Endodermal cell (in vitro differentiated cells): ENCODE data around the gene CDADC1. TPM values are rescaled to one million over a fixed set of nuclear protein-coding genes. Genes with fewer than 3 reads are reported as not detected.

Source experiments
- DNase-seq: peaks from one replicate; pipeline ENCODE4 v3.0.0-alpha.2; 2017
- H3K27ac ChIP-seq: 2 replicates; pipeline ENCODE4 v1.5.1; 2013; ENCODE audit warnings: mild to moderate bottlenecking, low read depth, low read length, moderate library complexity
- H3K27me3 ChIP-seq: 2 replicates; pipeline ENCODE4 v1.6.1; 2013; ENCODE audit warnings: mild to moderate bottlenecking, low read length, moderate library complexity; ENCODE audit not compliant: insufficient read depth, control insufficient read depth, poor library complexity, severe bottlenecking
- H3K36me3 ChIP-seq: 2 replicates; pipeline ENCODE4 v1.7.0; 2013; ENCODE audit warnings: mild to moderate bottlenecking, low read length, moderate library complexity; ENCODE audit not compliant: control insufficient read depth, insufficient read depth
- H3K4me1 ChIP-seq: one replicate; pipeline ENCODE4 v1.7.0; 2013; ENCODE audit warnings: low read length; ENCODE audit not compliant: control insufficient read depth, insufficient read depth
- H3K4me3 ChIP-seq: 2 replicates; pipeline ENCODE4 v1.5.1; 2013; ENCODE audit warnings: mild to moderate bottlenecking, low read length, moderate library complexity
- H3K9ac ChIP-seq: 2 replicates; pipeline ENCODE4 v1.6.1; 2013; ENCODE audit warnings: mild to moderate bottlenecking, low read length, moderate library complexity; ENCODE audit not compliant: poor library complexity, severe bottlenecking; ENCODE audit errors: extremely low read depth
- H3K9me3 ChIP-seq: 2 replicates; pipeline ENCODE4 v1.6.1; 2013; ENCODE audit warnings: mild to moderate bottlenecking, low read length, moderate library complexity; ENCODE audit not compliant: control insufficient read depth
- H3K27ac Mint-ChIP-seq: 2 replicates; pipeline ENCODE4 v1.8.0; 2020; ENCODE audit warnings: mixed read lengths
- H3K27me3 Mint-ChIP-seq: 2 replicates; pipeline ENCODE4 v1.8.0; 2021; ENCODE audit warnings: mild to moderate bottlenecking, mixed read lengths; ENCODE audit not compliant: insufficient read depth
- H3K36me3 Mint-ChIP-seq: 2 replicates; pipeline ENCODE4 v1.8.0; 2020; ENCODE audit warnings: low read depth, mixed read lengths
- H3K4me1 Mint-ChIP-seq: 2 replicates; pipeline ENCODE4 v1.8.0; 2020; ENCODE audit warnings: mixed read lengths
- H3K4me3 Mint-ChIP-seq: 2 replicates; pipeline ENCODE4 v1.8.0; 2020; ENCODE audit warnings: mild to moderate bottlenecking, moderate library complexity, mixed read lengths
- H3K9me3 Mint-ChIP-seq: 2 replicates; pipeline ENCODE4 v1.8.0; 2020; ENCODE audit warnings: mild to moderate bottlenecking, mixed read lengths
- CTCF ChIP-seq: fragments of 200-600 bp; sonication (generic); conservative IDR thresholded peaks from 2 replicates; pipeline ENCODE4 v1.5.0; 2021; ENCODE audit warnings: antibody characterized with exemption, mild to moderate bottlenecking
- WGBS, 2 experiments: methylation state at CpG; one replicate each; pipeline versions ENCODE4 v1.1.5 to v1.1.7; 2013; ENCODE audit warnings: missing lambda C conversion rate in 2 of 2, mixed read lengths in 1 of 2; ENCODE audit not compliant: insufficient coverage in 1 of 2, insufficient read length in 1 of 2; 5-methylcytosine and 5-hydroxymethylcytosine counted together
- long read RNA-seq, 4 experiments: library from polyadenylated mRNA in 2 of 4; library from RNA in 1 of 4; library from capped mRNA in 1 of 4; stranded (forward) in 3 of 4; unstranded in 1 of 4; transcript quantifications; one replicate each; pipeline ENCODE4 v2.0.0, GENCODE V29; 2020 to 2021; ENCODE audit warnings: inconsistent platforms in 1 of 4
- polyA plus RNA-seq, 2 experiments: library from polyadenylated mRNA; stranded (reverse); fragments of 50-300 nt; gene quantifications; one replicate each; pipeline ENCODE4 v1.2.3, GENCODE V29; 2013
- total RNA-seq, 2 donors: library from RNA; stranded (reverse); fragmentation: NEBNext Ultra II Directional in 1 of 2; extraction: Animal tissue kit (Norgen Biotek cat#: 25700) in 1 of 2; gene quantifications; 2 replicates in 1 of 2; 3 replicates in 1 of 2; pipeline ENCODE4 v1.2.1, GENCODE V29; 2021

Gene CDADC1
- total RNA-seq: 10 to 100 TPM in 1 of 2 donors, 1 to 10 TPM in 1; 6.0 to 15.8 TPM
- 9.0 TPM for polyA plus RNA-seq (2013, experiment 1 of 2)
- 11.1 TPM for polyA plus RNA-seq (2013, experiment 2 of 2)
- long read RNA-seq, experiment 1, partial matches to known transcripts: 4 of 9 reads
- long read RNA-seq, experiment 1, other reads (novel, unspliced or antisense): 3 of 9 reads
- long read RNA-seq, experiment 2, partial matches to known transcripts: 3 of 11 reads
- long read RNA-seq, experiment 2, other reads (novel, unspliced or antisense): 4 of 11 reads
- long read RNA-seq, experiment 3, partial matches to known transcripts: 2 of 13 reads
- long read RNA-seq, experiment 3, other reads (novel, unspliced or antisense): 7 of 13 reads
- long read RNA-seq, experiment 4, partial matches to known transcripts: 19 of 26 reads
- long read RNA-seq, experiment 4, other reads (novel, unspliced or antisense): 6 of 26 reads

- Histone ChIP-seq H3K36me3 (no peaks in the 10 kb centered on the region), H3K4me3 (peak within 1 kb of the TSS; percentile 97), H3K27ac (peak within 1 kb of the TSS; percentile 45), H3K9me3 (peaks cover 1% of the 10 kb centered on the region), H3K9ac (peak within 1 kb of the TSS; percentile 85), H3K27me3 (no peaks in the 10 kb centered on the region), H3K4me1 (peaks cover 10% of the 10 kb centered on the region)
- WGBS, 2 experiments: 0% methylated on average over 23 to 56 of the region's 56 CpGs
- peak within 1 kb of the TSS; percentile 95 for H3K4me3 Mint-ChIP-seq
- H3K9me3 Mint-ChIP-seq: no peaks in the 10 kb centered on the region
- H3K27me3 Mint-ChIP-seq: peaks cover 13% of the 10 kb centered on the region
- TF ChIP-seq CTCF: no peak
- H3K36me3 Mint-ChIP-seq: no peaks in the 10 kb centered on the region
- DNase-seq: peak; percentile 99
- peaks cover 13% of the 10 kb centered on the region for H3K4me1 Mint-ChIP-seq
- H3K27ac Mint-ChIP-seq: peak within 1 kb of the TSS; percentile 98
Measured at GRCh38 chr13:49247643-49248621, at the start of gene CDADC1. CDADC1 (plus strand) TSS chr13:49247925; CDS start chr13:49248038, 113 bp downstream.

- peaks cover 40% of the 10 kb centered on the region for H3K36me3 Mint-ChIP-seq
- H3K27ac Mint-ChIP-seq: no peak overlapping the region
- no peaks in the 10 kb centered on the region for H3K27me3 Mint-ChIP-seq
- peaks cover 70% of the 10 kb centered on the region for H3K36me3 ChIP-seq
- peaks cover 7% of the 10 kb centered on the region for H3K4me1 Mint-ChIP-seq
- H3K4me3 ChIP-seq: no peak overlapping the region
- H3K9me3 ChIP-seq: no peaks in the 10 kb centered on the region
- 83 to 99% methylated on average over 1 to 3 of the region's 3 CpGs for WGBS, 2 experiments
- no peaks in the 10 kb centered on the region for H3K4me1 ChIP-seq
- no peak overlapping the region for H3K4me3 Mint-ChIP-seq
- H3K9me3 Mint-ChIP-seq: no peaks in the 10 kb centered on the region
- DNase-seq: no peak
- no peak for TF ChIP-seq CTCF
- no peaks in the 10 kb centered on the region for H3K27me3 ChIP-seq
- no peak overlapping the region for H3K9ac ChIP-seq
- H3K27ac ChIP-seq: no peak overlapping the region
Measured at GRCh38 chr13:49206641-49207040, 41.1 kb upstream of the CDADC1 start.

- Mint-ChIP-seq H3K27me3 (no peaks in the 10 kb centered on the region), H3K36me3 (peaks cover 38% of the 10 kb centered on the region), H3K4me1 (peaks cover 4% of the 10 kb centered on the region), H3K4me3 (no peak overlapping the region), H3K9me3 (no peaks in the 10 kb centered on the region), H3K27ac (no peak overlapping the region)
- no peak for DNase-seq
- Histone ChIP-seq H3K27ac (no peak overlapping the region), H3K27me3 (no peaks in the 10 kb centered on the region), H3K9me3 (no peaks in the 10 kb centered on the region), H3K4me1 (no peaks in the 10 kb centered on the region), H3K9ac (no peak overlapping the region), H3K4me3 (no peak overlapping the region), H3K36me3 (peaks cover 51% of the 10 kb centered on the region)
- TF ChIP-seq CTCF: no peak
- WGBS, 2 experiments: 89% methylated on average over 3 of the region's 4 CpGs; no CpG with 5 or more reads in 1 of the 2 experiments
Measured at GRCh38 chr13:49208619-49209018, 39.1 kb upstream of the CDADC1 start.
